Iris pigment epithelial cell (primary cell): ENCODE measurements around the gene HIGD2A.

Source experiments
- DNase-seq: peaks from one replicate; pipeline ENCODE4 v3.0.0-alpha.2; 2011; ENCODE audit warnings: low read depth

Gene HIGD2A

DNA sequence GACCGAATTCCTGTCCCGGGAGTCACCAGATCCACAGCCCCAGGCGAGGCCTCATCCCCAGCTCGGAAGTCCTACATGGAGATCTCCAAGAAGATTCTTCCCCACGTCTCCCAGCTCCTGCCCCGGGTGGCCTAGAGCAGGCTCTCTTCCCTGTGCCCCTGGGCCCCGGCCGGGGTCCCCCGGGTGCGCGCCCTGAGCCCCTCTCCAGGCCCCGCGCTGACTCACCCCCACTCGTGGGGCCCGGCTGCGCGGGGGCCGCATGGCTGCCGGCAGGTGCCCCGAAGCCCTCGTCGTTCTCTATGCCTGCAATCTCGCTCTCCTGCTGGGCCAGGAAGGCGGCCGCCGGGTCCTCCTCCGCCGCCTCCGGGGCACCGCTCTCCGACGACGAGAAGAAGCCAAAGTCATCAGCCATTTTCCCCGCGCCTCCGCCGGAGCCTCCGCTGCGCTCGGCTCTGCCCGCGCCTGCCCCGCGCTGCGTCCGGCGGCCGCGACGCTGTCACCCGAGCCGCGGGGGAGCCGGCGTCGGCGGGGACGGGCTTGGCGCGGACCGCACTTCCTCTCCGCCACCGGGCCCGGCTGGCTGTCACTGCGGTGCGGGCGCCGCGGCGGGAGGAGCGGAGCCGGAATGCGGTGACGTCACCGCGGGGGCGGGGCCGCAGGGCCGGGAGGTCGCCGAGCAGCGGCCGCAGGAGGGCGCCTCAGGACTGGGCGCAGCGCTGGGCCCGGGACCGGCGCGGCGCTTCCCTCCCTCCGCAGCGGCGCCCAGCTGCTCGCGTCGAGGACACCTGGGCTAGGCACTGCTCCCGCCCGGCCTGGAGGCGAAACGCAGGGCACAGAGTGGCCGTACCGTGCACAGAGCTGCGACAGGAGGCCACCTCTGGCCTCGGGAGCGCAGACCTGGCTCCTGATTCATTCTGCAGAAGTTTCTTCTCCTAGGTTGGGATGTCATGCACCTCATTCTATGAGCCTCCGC is 27.7 kb downstream of the HIGD2A start, which contains the start of gene CLTB:
Gene CLTB, minus strand, starts transcription at position 588 of the 973 bp plus-strand sequence. Its CDS starts 176 bp downstream, at position 412.
- DNase-seq = peak; percentile 80

- no peak for DNase-seq
These were observed 28.4 kb downstream of the HIGD2A start for GRCh38 chr5:176416965-176417364.

DNA sequence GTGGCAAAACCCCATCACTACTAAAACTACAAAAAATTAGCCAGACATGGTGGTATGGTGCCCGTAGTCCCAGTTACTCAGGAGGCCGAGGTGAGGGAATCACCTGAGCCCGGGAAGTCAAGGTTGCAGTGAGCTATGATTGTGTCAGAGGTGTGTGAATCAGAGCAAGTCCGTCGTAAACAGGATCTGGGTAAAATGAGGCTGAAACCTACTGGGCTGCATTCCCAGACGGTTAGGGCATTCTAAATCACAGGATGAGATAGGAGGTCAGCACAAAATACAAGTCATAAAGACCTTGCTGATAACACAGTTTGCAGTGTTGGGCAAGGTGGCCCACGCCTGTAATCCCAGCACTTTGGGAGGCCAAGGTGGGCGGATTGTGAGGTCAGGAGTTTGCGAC is 29.7 kb downstream of the HIGD2A start:
- DNase-seq = peak; percentile 68

GRCh38 chr5:176420086-176420485 is 31.5 kb downstream of the HIGD2A start:
- no peak for DNase-seq

GRCh38 chr5:176420972-176421544 is 32.5 kb downstream of the HIGD2A start:
- DNase-seq = no peak

GRCh38 chr5:176424181-176424580 is 35.6 kb downstream of the HIGD2A start:
- no peak for DNase-seq

- peak; percentile 46 for DNase-seq
These were observed 36.6 kb downstream of the HIGD2A start for GRCh38 chr5:176425138-176425537.

GRCh38 chr5:176425791-176426190 is 37.2 kb downstream of the HIGD2A start:
- no peak for DNase-seq

- no peak for DNase-seq
These were observed 38.3 kb downstream of the HIGD2A start for GRCh38 chr5:176426876-176427275.

DNA sequence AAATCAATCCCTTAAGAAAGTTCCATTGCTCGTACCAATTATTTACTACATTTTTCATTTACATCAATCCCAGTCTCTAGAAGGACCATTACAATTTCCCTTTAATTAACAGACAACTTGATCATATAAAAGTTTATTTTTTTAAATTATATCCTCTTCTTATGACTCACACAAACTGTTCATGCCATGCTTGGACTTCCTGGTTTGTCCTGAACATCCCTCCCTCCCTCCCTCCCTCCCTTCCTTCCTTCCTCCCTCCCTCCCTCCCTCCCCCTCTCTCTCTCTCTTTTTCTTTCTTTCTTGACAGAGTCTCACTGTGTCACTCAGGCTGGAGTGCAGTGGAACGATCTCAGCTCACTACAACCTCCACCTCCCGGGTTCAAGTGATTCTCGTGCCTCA is 39.4 kb downstream of the HIGD2A start:
- DNase-seq = no peak

GRCh38 chr5:176429972-176430371 is 41.4 kb downstream of the HIGD2A start:
- no peak for DNase-seq

DNA sequence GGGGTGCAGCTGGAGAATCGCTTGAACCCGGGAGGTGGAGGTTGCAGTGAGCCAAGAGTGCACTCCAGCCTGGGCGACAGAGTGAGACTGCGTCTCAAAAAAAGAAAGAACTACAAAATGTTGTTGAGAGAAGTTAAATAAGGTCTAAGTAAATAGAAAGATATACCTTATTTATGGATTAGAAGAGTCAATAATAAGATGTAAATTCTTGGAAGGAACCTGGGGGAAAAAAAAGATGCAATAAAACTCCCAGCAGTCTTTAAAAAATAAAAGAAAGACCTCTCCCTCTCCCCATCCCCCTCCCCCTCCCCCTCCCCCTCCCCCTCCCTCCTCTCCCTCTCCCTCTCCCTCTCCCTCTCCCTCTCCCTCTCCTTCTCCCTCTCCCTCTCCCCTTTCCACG is 44.2 kb downstream of the HIGD2A start:
- DNase-seq = no peak

- DNase-seq = peak; percentile 60
These were observed 48.1 kb downstream of the HIGD2A start for GRCh38 chr5:176436656-176437055.

GRCh38 chr5:176438959-176439757 is 50.6 kb downstream of the HIGD2A start:
- DNase-seq = peak; percentile 96
